Adrenal gland (tissue), 12 donors: Measurements from ENCODE around the gene PHLDA1. TPM values are rescaled to one million over a fixed set of nuclear protein-coding genes. Genes with fewer than 3 reads are reported as not detected.

ENCODE experiments used
- DNase-seq, 7 donors: peaks; one replicate each; pipeline ENCODE4 v3.0.0-alpha.2; 2019 to 2020
- H3K27ac ChIP-seq, 5 donors: fragments of 200-600 bp; sonication (generic) in 4 of 5; 1 replicate in 3 of 5; 2 replicates in 2 of 5; pipeline versions ENCODE4 v1.5.1 to v1.8.0; 2016 to 2020; ENCODE audit warnings: mild to moderate bottlenecking in 1 of 5
- H3K27me3 ChIP-seq: fragments of 200-600 bp; 2 replicates; pipeline ENCODE4 v1.8.0; 2021
- H3K36me3 ChIP-seq, 2 donors: fragments of 200-600 bp; replicated peaks in 1 of 2; 1 replicate in 1 of 2; 2 replicates in 1 of 2; pipeline versions ENCODE4 v1.5.1 to v1.8.0; 2018 to 2022
- H3K4me1 ChIP-seq, 2 donors: fragments of 200-600 bp; replicated peaks in 1 of 2; 1 replicate in 1 of 2; 2 replicates in 1 of 2; pipeline versions ENCODE4 v1.5.1 to v1.8.0; 2018 to 2021
- H3K4me3 ChIP-seq, 4 donors: fragments of 200-600 bp; sonication (generic) in 3 of 4; one replicate each; pipeline ENCODE4 v1.5.1; 2016 to 2018
- H3K9me3 ChIP-seq, 3 donors: fragments of 200-600 bp; sonication (generic) in 1 of 3; replicated peaks in 1 of 3; 1 replicate in 2 of 3; 2 replicates in 1 of 3; pipeline versions ENCODE4 v1.5.1 to v1.8.0; 2016 to 2021
- CTCF ChIP-seq, 6 experiments: fragments of 450-650 bp in 4 of 6; fragments of 200-600 bp in 2 of 6; sonication (generic) in 1 of 6; IDR thresholded peaks; 1 replicate in 5 of 6; 2 replicates in 1 of 6; pipeline versions ENCODE4 v1.5.1 to v1.8.0; 2016 to 2021; ENCODE audit warnings: antibody characterized with exemption in 6 of 6, mild to moderate bottlenecking in 2 of 6, moderate library complexity in 1 of 6
- POLR2A ChIP-seq, 2 donors: fragments of 450-650 bp; IDR thresholded peaks; one replicate each; pipeline ENCODE4 v1.6.1; 2017; ENCODE audit warnings: antibody characterized with exemption in 2 of 2, mild to moderate bottlenecking in 2 of 2, moderate library complexity in 1 of 2
- WGBS, 4 donors: extraction: QIAGEN DNeasy Blood & Tissue Kit in 2 of 4; methylation state at CpG; one replicate each; pipeline versions ENCODE4 v1.1.5 to v1.1.7; 2013 to 2017; 5-methylcytosine and 5-hydroxymethylcytosine counted together
- intact Hi-C, 2 donors: fragments of 100-400 bp; cut with DNase I; formaldehyde crosslinking; loops; one replicate each; pipeline versions ENCODE4 v1.14.1 to v1.15.0; 2022 to 2023
- polyA plus RNA-seq, 3 donors: library from polyadenylated mRNA; stranded (reverse); fragments of 200-250 nt in 2 of 3; fragments of 350-450 nt in 1 of 3; fragmentation: Illumina TruSeq in 1 of 3; extraction: RNeasy Lipid Tissue Mini Kit (QIAGEN cat#74804) in 1 of 3; gene quantifications; one replicate each; pipeline ENCODE4 v1.2.3, GENCODE V29; 2013 to 2014
- total RNA-seq, 9 donors: library from RNA; depleted of rRNA in 4 of 9; stranded (reverse); fragments of >200 nt in 4 of 9; fragments of 120-200 nt in 1 of 9; fragmentation: NEBNext Ultra II Directional in 1 of 9; extraction: Animal tissue kit (Norgen Biotek cat#: 25700) in 1 of 9; gene quantifications; one replicate each; pipeline versions ENCODE4 v1.1.0 to v1.2.4, GENCODE V29; 2013 to 2023
- donor health status: healthy with polysubstance abuse.
- donor health status: Bipolar disorder and iron deficiency.
- donor health status: DM: yes; HTN: yes; CAD: no.
- donor health status: DM: no; HTN: no; CAD: no.
- donor health status: DM: no; HTN: no; CAD: no.
- donor health status: DM: yes; HTN: yes; CAD: no.

PHLDA1 gene
- total and polyA plus RNA-seq, 12 donors: 12.2 to 49.3 (median 25.1) TPM

- Histone ChIP-seq H3K27me3 (no peaks in the 10 kb centered on the region), H3K4me1 (no peaks in the 10 kb centered on the region), H3K4me3 (no peak overlapping the region), H3K9me3 (no peaks in the 10 kb centered on the region), H3K27ac (no peak overlapping the region), H3K36me3 (no peaks in the 10 kb centered on the region)
- no peak for TF ChIP-seq CTCF (IDR thresholded peaks at IDR 0.05)
- TF ChIP-seq POLR2A (IDR thresholded peaks at IDR 0.05): no peak
- intact Hi-C loops: no loop called here
- DNase-seq: no peak
- 93 to 97% (median 94%) methylated on average over 2 of the region's 2 CpGs for WGBS, 4 donors
These were observed 9.8 kb upstream of the PHLDA1 start for GRCh38 chr12:76041406-76041805.

GRCh38 chr12:76040461-76040860 lies 8.9 kb upstream of the PHLDA1 start:
- Histone ChIP-seq H3K4me1 (no peaks in the 10 kb centered on the region), H3K36me3 (no peaks in the 10 kb centered on the region), H3K4me3 (no peak overlapping the region), H3K27ac (no peak overlapping the region), H3K27me3 (no peaks in the 10 kb centered on the region), H3K9me3 (no peaks in the 10 kb centered on the region)
- intact Hi-C loops: no loop called here
- no peak for TF ChIP-seq CTCF (IDR thresholded peaks at IDR 0.05)
- TF ChIP-seq POLR2A (IDR thresholded peaks at IDR 0.05): no peak
- no peak for DNase-seq
- 91 to 97% (median 96%) methylated on average over 4 of the region's 4 CpGs for WGBS, 4 donors

DNA sequence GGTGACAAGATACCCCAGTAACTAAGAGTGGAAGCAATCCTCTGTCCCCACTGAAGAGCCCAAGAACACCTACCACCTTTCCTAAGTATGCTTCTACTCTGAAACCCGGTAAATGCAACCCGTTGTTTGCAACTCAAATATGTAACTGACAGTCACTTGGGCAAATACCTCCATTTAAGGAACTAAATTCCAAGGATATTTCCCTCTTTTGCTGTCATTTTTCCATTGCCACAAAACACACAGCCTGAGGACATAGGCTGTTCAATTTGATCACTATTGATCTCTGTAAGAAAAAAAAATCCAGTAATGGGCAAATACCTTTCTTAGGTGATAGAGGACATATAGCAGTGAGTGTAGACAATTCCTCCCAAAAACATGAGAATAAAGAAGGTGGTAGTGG lies 6.6 kb upstream of the PHLDA1 start:
- 61 to 82% (median 75%) methylated on average over 2 of the region's 2 CpGs for WGBS, 4 donors
- no peak overlapping the region for H3K27ac ChIP-seq
- H3K4me3 ChIP-seq: no peak overlapping the region
- TF ChIP-seq CTCF (IDR thresholded peaks at IDR 0.05): no peak
- TF ChIP-seq POLR2A (IDR thresholded peaks at IDR 0.05): no peak
- H3K36me3 ChIP-seq: no peaks in the 10 kb centered on the region
- no peaks in the 10 kb centered on the region for H3K27me3 ChIP-seq
- intact Hi-C loops: loop anchor here (5.0 to 10.0 kb wide), 2 partner anchors 511 to 513 kb away; no protein-coding TSS in a partner anchor
- no peaks in the 10 kb centered on the region for H3K9me3 ChIP-seq
- H3K4me1 ChIP-seq: peaks cover 7% of the 10 kb centered on the region in 2 donors
- DNase-seq: no peak

GRCh38 chr12:76037130-76038103 lies 5.8 kb upstream of the PHLDA1 start:
- WGBS, 4 donors: 30 to 38% (median 33%) methylated on average over 13 of the region's 13 CpGs
- no peak for TF ChIP-seq POLR2A (IDR thresholded peaks at IDR 0.05)
- peak; percentile 64 to 90 (median 82) for TF ChIP-seq CTCF (IDR thresholded peaks at IDR 0.05)
- Histone ChIP-seq H3K4me1 (peaks cover 12 to 14% of the 10 kb centered on the region in 2 donors), H3K4me3 (no peak overlapping the region), H3K36me3 (no peaks in the 10 kb centered on the region), H3K27me3 (no peaks in the 10 kb centered on the region), H3K27ac (no peak overlapping the region), H3K9me3 (no peaks in the 10 kb centered on the region)
- DNase-seq: peak in 5 of 7 donors; percentile 25 to 52 (median 35)
- intact Hi-C loops: loop anchor here (5.0 to 10.0 kb wide), 2 partner anchors 510 to 513 kb away; no protein-coding TSS in a partner anchor
